ENCODE measurements around the gene TSGA10IP.

TSGA10IP gene

GRCh38 chr11:66008095-66008467 is 62.8 kb downstream of the TSGA10IP start:
- TF ChIP-seq, protein P1, sequence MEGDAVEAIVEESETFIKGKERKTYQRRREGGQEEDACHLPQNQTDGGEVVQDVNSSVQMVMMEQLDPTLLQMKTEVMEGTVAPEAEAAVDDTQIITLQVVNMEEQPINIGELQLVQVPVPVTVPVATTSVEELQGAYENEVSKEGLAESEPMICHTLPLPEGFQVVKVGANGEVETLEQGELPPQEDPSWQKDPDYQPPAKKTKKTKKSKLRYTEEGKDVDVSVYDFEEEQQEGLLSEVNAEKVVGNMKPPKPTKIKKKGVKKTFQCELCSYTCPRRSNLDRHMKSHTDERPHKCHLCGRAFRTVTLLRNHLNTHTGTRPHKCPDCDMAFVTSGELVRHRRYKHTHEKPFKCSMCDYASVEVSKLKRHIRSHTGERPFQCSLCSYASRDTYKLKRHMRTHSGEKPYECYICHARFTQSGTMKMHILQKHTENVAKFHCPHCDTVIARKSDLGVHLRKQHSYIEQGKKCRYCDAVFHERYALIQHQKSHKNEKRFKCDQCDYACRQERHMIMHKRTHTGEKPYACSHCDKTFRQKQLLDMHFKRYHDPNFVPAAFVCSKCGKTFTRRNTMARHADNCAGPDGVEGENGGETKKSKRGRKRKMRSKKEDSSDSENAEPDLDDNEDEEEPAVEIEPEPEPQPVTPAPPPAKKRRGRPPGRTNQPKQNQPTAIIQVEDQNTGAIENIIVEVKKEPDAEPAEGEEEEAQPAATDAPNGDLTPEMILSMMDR (IDR thresholded peaks at IDR 0.05) = no peak

DNA sequence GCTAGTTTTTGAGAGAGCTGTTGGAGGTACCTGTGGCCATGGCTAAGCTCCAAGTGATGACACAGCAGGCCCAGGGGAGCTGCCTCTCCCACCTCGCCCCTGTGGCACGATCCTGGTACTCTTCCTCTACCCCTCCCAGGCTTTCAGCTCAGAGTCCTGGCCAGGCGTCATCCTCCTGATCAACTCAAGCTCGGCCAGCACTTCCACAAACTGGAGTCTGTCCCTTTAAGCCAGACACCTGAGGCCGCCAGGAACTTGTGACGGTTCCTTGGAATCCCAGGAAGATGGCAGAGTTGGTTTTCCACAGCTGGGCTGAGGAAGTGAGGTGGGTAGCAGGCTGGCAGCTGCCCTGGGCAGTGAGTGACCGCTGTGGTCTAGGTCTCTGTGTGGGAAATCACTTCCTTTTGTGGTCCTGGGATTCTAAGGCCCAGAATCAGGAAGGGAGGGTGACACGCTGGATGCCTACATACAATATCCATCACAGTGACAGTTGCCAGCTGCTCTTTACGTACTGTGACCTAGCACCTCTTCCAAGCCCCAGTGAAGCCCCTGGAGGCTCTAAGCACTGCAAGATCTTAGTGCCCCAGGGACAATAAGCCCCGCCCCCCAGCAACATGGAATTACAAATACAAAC is 63.3 kb downstream of the TSGA10IP start:
- TF ChIP-seq, protein P1 (IDR thresholded peaks at IDR 0.05) = no peak

Measured in LNCAP (cell line).